ENCODE measurements around the gene PDCD1LG2. TPM values are rescaled to one million over a fixed set of nuclear protein-coding genes. Genes with fewer than 3 reads are reported as not detected.

The PDCD1LG2 gene
- total RNA-seq, 2 donors from 2014 or later = 1.4 TPM; not detected in 1

GRCh38 chr9:5481322-5482040, 28.9 kb upstream of the PDCD1LG2 start:
- 86% methylated on average over 5 of the region's 5 CpGs for WGBS
- TF ChIP-seq POLR2A (IDR thresholded peaks at IDR 0.05) (no peak), POLR2AphosphoS5 (IDR thresholded peaks at IDR 0.05) (no peak), CTCF (IDR thresholded peaks at IDR 0.05) (no peak)
- H3K4me1 ChIP-seq (replicated peaks) = no peaks in the 10 kb centered on the region

GRCh38 chr9:5482194-5482593, 28.1 kb upstream of the PDCD1LG2 start:
- Histone ChIP-seq H3K4me3 (no peak overlapping the region), H3K27me3 (replicated peaks; ENCODE audit: insufficient read depth) (no peaks in the 10 kb centered on the region), H3K27ac (no peak overlapping the region), H3K36me3 (no peaks in the 10 kb centered on the region), H3K4me1 (replicated peaks) (no peaks in the 10 kb centered on the region), H3K9me3 (no peaks in the 10 kb centered on the region)
- intact Hi-C loops (cut with DNase I) = no loop called here
- DNase-seq (ENCODE audit: low spot score) = no peak
- WGBS = 80% methylated on average over 8 of the region's 8 CpGs
- no peak for TF ChIP-seq POLR2AphosphoS5 (IDR thresholded peaks at IDR 0.05)
- TF ChIP-seq POLR2A (IDR thresholded peaks at IDR 0.05) = no peak
- no peak for TF ChIP-seq CTCF (IDR thresholded peaks at IDR 0.05)

More at GRCh38 chr9:5481322-5482040, 28.9 kb upstream of the PDCD1LG2 start:
- no peak for DNase-seq (ENCODE audit: low spot score)
- no peaks in the 10 kb centered on the region for H3K27me3 ChIP-seq (replicated peaks; ENCODE audit: insufficient read depth)
- H3K4me3 ChIP-seq = no peak overlapping the region
- no peaks in the 10 kb centered on the region for H3K9me3 ChIP-seq
- intact Hi-C loops (cut with DNase I) = no loop called here
- no peak overlapping the region for H3K27ac ChIP-seq
- no peaks in the 10 kb centered on the region for H3K36me3 ChIP-seq

- H3K4me1 ChIP-seq (replicated peaks) = no peaks in the 10 kb centered on the region
- H3K27me3 ChIP-seq (replicated peaks; ENCODE audit: insufficient read depth) = no peaks in the 10 kb centered on the region
- H3K27ac ChIP-seq = no peak overlapping the region
- no peak for TF ChIP-seq POLR2A (IDR thresholded peaks at IDR 0.05)
- no peak for TF ChIP-seq CTCF (IDR thresholded peaks at IDR 0.05)
- no peak for TF ChIP-seq POLR2AphosphoS5 (IDR thresholded peaks at IDR 0.05)
- WGBS = 92% methylated on average over 2 of the region's 2 CpGs
- no peaks in the 10 kb centered on the region for H3K36me3 ChIP-seq
- no peak for DNase-seq (ENCODE audit: low spot score)
- H3K9me3 ChIP-seq = no peaks in the 10 kb centered on the region
- H3K4me3 ChIP-seq = no peak overlapping the region
- intact Hi-C loops (cut with DNase I) = no loop called here
Measured at GRCh38 chr9:5483306-5483705, 27.0 kb upstream of the PDCD1LG2 start.

- Histone ChIP-seq H3K4me3 (no peak overlapping the region), H3K27ac (no peak overlapping the region), H3K9me3 (no peaks in the 10 kb centered on the region), H3K4me1 (replicated peaks) (no peaks in the 10 kb centered on the region), H3K36me3 (no peaks in the 10 kb centered on the region), H3K27me3 (replicated peaks; ENCODE audit: insufficient read depth) (no peaks in the 10 kb centered on the region)
- TF ChIP-seq POLR2A (IDR thresholded peaks at IDR 0.05) (no peak), CTCF (IDR thresholded peaks at IDR 0.05) (no peak), POLR2AphosphoS5 (IDR thresholded peaks at IDR 0.05) (no peak)
- no peak for DNase-seq (ENCODE audit: low spot score)
- intact Hi-C loops (cut with DNase I) = no loop called here
- WGBS = 93% methylated on average over 5 of the region's 5 CpGs
Measured at GRCh38 chr9:5485378-5486085, 24.8 kb upstream of the PDCD1LG2 start.
